HG03175 (cell line): Measurements from ENCODE around the gene MAPKAP1.
"Not testable (repeated sequence)": the region's sequence is repeated elsewhere in the genome, so short reads cannot be mapped to it uniquely, and the experiment has no call there.

ENCODE experiments used
- ATAC-seq: cut with Tn5 transposase; IDR thresholded peaks from one replicate; pipeline ENCODE4 v1.9.1; 2021; ENCODE audit warnings: mild to moderate bottlenecking, moderate library complexity; ENCODE audit not compliant: unreplicated experiment

The MAPKAP1 gene

DNA sequence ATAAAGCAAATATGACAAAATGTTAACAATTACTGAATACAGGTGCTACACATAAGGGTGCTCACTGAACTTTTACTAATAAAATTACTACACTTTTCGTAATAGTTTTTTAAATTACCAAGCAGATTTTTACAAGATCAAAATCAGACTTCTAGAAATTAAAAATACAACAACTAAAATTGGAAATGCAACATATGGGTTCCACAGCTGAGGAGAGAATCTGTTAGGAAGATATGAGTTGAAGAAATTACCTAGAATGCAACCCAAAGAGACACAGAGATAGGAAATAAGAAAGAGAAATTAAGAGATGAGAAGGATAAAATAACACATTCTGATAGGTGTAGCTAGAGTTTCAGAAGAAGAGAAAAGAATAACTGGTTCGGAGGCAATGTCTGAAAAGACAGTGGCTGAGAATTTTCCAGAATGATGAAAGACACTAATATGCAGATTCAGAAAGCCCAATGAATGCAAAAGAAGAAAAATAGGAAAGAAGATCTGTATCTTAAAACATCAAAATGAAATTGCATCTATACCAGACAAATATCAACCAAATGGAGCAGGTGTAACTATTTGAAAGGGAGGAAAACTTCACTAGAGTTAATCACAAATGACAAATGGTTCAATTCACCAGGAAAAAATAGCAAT is 95.8 kb downstream of the MAPKAP1 start:
- no peak for ATAC-seq

DNA sequence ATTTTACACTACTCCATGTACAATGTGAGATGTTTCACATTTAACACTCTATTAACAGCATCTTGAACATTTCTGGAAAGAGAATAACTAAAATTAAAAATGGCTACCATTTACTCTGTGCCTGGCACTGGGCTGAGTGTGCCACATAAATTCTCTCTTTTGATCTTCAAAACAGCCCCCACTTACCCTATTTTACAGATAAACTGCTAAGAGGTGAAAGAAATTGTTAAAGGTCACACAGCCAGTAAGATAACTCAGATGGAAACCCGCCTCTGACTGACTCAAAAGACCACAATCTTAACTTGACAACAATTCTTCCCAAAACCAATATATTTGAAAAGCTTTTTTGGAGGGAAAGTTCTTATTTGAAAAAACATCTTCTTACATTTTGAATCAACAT is 97.3 kb downstream of the MAPKAP1 start:
- ATAC-seq, result no peak

DNA sequence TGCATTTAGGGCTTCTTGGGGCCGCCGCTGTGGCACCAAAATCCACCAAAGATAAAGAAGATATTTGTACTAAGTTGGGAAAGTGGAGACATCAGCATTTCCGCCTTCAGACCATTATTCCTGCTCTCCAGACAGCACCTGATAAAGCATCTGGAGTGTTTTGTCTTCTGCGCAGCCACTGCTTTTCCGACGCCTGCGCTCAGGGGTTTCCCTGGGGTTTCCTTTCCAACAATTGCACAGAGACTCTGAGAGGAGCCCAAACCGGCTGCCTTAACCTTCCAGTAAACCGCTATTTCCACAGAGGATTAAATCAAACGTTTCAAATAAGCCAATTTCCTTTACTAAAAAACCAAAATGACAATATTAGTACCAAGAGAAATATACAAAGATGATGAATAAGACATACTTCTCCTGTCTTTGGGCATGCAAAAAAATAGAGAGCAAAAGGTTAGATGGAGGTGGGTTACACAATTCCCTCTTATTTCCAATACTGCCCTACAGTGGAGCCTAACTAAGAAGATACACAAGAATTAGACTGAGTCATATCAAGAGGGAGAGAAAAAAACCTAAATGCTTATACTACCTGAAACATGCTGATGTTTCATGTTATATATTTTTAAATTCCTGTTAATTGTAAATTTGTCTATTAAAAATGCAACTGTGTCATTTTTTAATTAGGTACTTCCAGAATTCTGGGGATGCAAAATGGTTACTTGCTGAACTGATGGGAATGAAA is 98.4 kb downstream of the MAPKAP1 start:
- ATAC-seq, result no peak

DNA sequence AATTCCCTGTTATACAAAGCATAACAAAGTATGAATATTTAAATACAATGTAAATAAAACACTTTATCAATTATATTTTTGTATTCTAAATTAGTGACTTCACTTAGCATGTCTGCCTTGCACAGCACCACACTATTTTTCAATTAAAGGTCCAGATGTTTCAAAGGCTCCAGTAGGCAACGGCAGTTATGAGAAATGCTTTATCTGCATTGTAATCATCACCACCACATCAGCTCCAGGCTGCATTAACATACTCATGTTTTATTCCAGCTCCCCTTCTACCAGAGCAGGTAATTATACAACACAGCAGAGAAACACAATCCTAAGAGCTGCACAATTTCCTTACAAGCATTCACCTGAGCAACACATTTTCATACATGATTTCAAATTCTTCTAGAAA is 102.8 kb downstream of the MAPKAP1 start:
- no peak for ATAC-seq

DNA sequence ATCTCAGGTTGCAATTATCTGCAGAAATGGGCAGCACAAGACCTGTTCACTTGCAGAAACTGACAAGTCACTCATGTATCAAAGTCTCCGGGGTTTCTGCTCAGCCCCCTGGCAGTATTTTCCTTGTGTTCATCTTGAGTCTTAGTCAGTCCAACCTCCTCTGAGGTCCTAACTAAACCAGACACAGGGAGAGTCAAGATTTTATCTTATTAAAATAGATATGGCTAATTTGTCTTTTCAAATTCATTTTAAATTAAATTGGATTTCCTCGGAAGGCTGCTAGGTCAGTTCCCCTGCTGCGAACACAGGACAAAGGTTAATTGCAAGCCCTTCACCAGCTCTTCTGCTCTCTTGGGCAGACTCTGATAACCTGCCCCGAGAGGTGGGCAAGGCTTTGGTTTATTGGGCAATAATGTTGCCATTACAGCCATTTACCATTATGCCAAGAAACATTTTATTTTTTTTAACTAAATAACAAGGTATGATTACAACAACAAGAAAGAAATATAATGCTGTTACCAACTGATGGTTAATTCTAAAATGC is 103.5 kb downstream of the MAPKAP1 start:
- ATAC-seq, result no peak

GRCh38 chr9:125601961-125602360 is 105.0 kb downstream of the MAPKAP1 start:
- no peak for ATAC-seq

- no peak for ATAC-seq
Measured at GRCh38 chr9:125600194-125600593, 106.8 kb downstream of the MAPKAP1 start.

GRCh38 chr9:125594223-125594610 is 112.8 kb downstream of the MAPKAP1 start:
- ATAC-seq, result no peak

DNA sequence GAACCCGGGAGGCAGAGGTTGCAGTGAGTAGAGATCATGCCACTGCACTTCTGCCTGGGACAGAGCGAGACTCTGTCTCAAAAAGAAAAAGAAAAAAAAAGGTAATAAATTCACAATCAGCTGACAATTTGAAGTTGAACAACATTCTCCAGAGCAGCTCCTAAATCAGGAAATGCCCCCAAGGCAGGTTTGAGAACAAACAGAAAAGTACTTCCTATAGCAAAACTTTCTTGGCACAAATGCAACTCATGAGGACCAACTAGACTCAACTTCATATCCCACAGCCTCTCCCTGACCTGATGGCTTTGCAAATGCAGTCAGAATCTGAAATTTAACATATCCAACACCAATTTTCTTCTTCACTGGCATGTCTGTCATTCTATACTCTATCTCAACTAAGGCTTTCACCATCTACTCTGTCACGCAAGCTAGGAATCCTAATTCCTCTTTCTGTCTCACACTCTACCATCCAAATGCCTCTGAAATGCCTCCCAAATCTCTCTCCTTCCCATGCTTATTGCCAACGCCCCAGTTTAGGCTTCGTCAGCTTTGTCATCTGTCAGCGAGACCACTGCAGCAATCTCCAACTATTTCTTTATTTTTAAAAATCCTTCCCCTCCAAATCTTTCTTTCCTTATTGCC is 113.3 kb downstream of the MAPKAP1 start:
- no peak for ATAC-seq

GRCh38 chr9:125591888-125592287 is 115.1 kb downstream of the MAPKAP1 start:
- no peak for ATAC-seq

GRCh38 chr9:125591245-125591644 is 115.8 kb downstream of the MAPKAP1 start:
- ATAC-seq, result no peak

GRCh38 chr9:125589287-125589686 is 117.7 kb downstream of the MAPKAP1 start:
- ATAC-seq, result no peak

- no peak for ATAC-seq
Measured at GRCh38 chr9:125587819-125588460, 119.1 kb downstream of the MAPKAP1 start.

- ATAC-seq, result no peak
Measured at GRCh38 chr9:125586172-125586511, 120.9 kb downstream of the MAPKAP1 start.

DNA sequence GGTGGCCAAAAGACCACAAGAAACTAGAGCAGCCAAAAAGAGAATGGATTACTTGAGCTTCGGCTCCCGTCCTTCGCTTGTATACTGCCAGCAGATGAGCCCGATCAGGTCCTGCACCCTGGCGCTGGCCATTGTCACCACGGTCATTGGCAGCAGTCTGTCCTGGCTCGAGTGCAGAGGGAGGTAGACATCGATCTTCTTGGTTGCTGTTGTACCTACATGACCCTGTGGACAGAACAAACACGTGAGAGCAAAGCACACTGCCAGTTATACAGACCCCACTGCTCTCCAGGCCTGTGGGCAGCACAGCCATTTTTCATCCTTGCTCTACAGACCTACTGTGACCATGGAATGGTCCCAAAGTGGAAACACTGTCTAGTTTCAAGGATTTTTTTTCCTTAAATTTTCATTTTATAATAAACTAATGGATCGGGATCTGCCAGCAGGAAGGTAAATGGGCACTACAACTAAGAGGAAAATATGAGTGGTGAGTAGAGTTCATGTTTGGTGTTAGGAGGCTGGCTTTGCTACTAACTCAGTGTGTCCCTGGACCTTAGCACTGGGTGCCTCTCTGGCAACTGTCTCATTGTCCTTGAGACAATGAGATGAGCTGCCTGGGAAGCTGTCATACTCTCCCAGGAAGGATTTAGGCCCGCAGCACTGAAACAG is 121.4 kb downstream of the MAPKAP1 start:
- ATAC-seq, result no peak

DNA sequence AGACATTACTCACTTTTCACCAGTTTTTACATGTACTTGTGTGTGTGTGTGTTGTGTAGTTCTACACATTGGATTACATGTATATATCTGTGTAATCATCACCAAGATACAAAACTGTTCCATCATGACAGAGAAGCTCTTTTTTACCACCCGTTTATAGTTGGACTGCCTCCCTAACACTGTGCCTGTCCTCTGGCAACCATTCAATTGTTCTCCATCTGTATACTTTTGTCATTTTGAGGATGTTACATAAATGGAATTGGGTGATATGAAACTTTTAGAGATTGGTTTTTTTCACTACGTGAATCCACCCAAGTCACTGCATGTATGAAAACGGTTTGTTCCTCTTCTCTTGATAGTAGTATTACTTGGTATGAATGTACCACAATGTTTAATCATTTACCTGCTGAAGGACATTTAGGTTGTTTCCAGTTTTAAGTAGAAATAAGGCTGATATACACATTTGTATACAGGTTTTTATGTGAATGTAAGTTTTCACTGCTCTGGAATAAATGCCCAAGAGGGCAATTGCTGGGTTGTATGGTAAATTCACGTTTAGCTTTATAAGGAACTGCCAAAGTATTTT is 126.2 kb downstream of the MAPKAP1 start:
- ATAC-seq, result no peak

DNA sequence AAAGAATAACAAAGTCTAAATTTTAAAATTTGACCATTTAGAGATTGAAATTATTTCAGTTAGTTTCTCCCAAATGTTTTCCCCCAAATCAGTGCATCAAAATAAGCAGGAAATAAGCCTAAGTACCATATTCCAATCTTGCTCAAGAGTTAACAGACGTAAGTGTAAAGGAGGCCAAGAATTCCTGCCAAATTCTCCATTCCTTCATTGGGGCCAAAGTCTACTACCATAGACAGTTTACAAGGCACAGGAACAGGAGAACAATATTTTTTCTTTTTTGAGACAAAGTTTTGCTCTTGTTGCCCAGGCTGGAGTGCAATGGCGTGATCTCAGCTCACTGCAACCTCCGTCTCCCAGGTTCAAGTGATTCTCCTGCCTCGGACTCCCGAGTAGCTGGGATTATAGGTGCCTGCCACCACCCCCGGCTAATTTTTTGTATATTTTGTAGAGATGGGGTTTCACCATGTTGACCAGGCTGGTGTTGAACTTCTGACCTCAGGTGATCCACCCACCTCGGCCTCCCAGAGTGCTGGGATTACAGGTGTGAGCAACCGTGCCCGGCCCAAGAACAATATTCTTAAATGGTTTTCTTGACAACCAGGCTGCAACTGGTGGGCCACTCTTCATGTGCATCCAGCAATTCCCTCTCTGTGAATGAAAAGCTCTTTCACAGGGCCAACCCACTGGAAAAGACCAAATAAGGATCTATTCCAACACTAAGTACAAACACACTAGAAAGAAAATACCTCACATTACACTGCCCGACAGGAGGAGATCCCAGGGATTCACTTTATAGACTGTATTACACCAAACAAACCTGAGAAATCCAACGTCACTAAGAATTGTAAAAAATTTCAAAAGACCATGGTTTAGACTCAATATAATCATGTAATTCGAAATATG is 127.7 kb downstream of the MAPKAP1 start:
- ATAC-seq, result no peak

DNA sequence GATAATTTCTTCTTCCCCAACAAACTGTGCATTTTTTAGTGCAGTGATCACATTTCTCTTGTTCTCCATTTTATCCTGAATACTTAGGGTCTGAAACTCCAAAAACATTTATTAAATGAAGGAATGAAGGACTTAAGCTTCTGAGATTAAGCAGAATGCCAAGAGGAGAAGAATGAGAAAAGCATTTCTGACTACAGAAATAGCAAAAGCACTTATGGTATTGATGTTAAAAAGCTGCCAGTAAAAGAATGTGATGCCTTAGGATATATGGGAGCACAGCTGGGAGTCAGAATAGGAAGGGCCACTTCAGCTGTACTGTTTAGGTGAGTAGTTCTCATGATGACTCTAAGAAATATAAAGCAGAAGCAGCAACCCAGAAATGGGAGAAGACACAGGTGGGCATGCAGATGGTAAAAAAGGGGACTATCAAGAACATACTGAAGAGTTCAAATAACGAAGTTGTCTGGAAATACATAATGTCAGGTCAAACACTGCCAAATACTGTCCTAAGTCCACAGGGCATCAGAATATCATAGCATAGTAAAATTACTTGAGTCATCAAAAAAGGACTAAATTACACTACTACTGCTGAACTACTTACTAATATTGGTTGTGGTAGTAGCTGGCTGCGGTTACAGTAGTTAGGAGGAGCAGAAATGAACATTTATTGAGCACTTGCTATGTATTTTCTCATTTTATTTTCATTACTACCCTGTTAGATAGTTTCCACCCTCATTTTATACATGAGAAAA is 132.7 kb downstream of the MAPKAP1 start:
- ATAC-seq, result no peak

DNA sequence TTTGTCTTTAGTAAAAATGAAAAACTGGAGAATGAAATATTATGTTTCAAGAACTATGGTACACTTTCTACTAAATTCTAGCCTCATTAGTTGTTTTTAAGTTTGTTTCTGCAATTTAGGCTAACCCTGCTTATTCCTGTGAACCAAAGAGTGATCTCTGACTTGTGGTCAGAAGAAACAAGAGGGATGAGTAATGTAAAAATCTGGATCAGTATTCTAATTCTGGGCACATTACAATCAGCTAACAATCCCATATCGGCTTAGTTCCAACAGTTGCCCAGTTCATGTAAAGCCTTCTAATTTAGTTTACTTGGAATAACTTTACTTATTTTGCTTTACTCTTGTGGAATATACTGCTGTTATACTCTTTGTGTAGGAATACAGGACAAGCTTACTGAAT is 134.5 kb downstream of the MAPKAP1 start:
- ATAC-seq, result not testable (repeated sequence)
